Measurements from ENCODE around the gene TDRD5.

TDRD5 gene, protein sequence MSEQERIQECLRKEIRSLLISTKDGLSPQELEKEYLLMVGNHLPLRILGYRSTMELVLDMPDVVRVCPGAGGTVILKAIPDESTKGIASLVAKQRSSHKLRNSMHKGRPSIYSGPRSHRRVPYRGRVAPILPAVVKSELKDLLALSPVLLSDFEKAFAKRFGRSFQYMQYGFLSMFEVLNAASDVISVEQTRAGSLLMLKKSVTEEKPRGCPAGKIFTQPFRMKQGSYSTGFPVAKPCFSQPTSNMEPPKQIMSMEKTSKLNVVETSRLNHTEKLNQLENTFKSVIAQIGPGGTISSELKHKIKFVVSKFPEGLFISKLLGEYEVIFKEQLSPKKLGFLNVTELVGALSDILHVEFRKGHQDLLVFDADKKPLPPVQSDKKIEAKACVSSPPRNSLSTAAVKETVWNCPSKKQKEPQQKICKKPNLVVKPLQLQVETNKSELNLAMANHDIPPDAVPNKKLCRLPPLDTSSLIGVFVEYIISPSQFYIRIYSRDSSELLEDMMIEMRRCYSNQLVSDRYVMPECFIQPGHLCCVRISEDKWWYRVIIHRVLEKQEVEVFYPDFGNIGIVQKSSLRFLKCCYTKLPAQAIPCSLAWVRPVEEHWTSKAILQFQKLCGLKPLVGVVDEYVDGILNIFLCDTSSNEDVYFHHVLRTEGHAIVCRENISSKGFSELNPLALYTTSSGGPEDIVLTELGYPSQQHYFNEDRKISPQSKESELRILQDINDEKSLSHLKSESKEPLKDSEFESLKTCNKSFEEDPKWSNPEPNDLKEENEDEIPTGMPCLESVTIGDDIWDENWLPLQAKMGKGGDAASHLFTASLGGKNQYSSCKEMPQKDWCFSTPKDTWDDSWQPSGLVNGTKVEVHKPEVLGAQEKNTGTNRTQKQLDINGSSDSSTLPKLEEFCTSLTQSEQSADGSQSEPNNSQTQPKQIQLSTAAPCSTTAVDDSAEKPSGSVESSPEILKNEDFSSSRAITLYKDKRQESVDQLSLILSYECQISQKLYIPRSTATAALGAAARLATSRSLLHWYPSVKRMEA

GRCh38 chr1:179591592-179592580 lies at the start of gene TDRD5:
TSS of gene TDRD5 (plus strand) at chr1:179591832. CDS start at chr1:179592616, 784 bp downstream.
- Histone ChIP-seq H3K9me3 (no peaks in the 10 kb centered on the region), H3K36me3 (no peaks in the 10 kb centered on the region), H3K27me3 (peaks cover 71% of the 10 kb centered on the region), H3K4me1 (ENCODE audit: control insufficient read depth in 1 of 2, insufficient read depth in 1 of 2, low read depth in 1 of 2, low read length in 1 of 2) (peaks cover 2 to 9% of the 10 kb centered on the region in 2 experiments), H3K27ac (no peak within 1 kb of the TSS), H3K4me3 (ENCODE audit: low read depth in 1 of 2, low read length in 1 of 2) (peak within 1 kb of the TSS; percentile 3 to 6)
- TF ChIP-seq, protein P1, sequence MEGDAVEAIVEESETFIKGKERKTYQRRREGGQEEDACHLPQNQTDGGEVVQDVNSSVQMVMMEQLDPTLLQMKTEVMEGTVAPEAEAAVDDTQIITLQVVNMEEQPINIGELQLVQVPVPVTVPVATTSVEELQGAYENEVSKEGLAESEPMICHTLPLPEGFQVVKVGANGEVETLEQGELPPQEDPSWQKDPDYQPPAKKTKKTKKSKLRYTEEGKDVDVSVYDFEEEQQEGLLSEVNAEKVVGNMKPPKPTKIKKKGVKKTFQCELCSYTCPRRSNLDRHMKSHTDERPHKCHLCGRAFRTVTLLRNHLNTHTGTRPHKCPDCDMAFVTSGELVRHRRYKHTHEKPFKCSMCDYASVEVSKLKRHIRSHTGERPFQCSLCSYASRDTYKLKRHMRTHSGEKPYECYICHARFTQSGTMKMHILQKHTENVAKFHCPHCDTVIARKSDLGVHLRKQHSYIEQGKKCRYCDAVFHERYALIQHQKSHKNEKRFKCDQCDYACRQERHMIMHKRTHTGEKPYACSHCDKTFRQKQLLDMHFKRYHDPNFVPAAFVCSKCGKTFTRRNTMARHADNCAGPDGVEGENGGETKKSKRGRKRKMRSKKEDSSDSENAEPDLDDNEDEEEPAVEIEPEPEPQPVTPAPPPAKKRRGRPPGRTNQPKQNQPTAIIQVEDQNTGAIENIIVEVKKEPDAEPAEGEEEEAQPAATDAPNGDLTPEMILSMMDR (IDR thresholded peaks at IDR 0.05), result no peak

- H3K4me1 ChIP-seq (ENCODE audit: control insufficient read depth in 1 of 2, insufficient read depth in 1 of 2, low read depth in 1 of 2, low read length in 1 of 2), result no peaks in the 10 kb centered on the region
- no peak overlapping the region for H3K27ac ChIP-seq
- no peaks in the 10 kb centered on the region for H3K9me3 ChIP-seq
- H3K36me3 ChIP-seq, result no peaks in the 10 kb centered on the region
- no peak overlapping the region for H3K4me3 ChIP-seq (ENCODE audit: low read depth in 1 of 2, low read length in 1 of 2)
- TF ChIP-seq, protein P1 (IDR thresholded peaks at IDR 0.05), result no peak
- H3K27me3 ChIP-seq, result no peaks in the 10 kb centered on the region
Measured at GRCh38 chr1:179545321-179545720, 46.3 kb upstream of the TDRD5 start.

DNA sequence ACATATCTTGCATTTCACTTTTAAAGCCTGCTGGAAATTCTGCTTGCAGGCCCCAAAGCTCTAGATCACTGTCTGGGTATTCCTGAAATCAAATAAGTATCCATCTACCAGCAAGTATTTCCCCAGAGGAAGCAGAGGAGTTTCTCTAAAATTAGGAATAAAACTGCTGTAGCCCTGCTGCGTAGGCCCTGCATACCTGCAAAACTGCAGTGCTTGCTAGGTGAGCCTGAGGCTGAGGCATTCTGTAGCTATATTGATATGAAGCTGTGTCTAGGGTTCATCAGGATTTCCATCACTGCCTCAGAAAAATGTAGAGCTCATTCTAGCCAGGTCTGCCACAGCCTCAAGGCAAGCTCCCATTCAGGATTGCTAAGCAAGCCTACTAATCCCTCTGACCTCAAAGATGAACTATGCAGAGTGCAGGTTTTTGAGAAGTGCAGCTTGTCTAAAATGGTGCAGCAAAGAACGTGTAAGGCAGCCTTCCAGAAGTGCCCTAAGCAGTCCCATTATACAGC lies 44.6 kb upstream of the TDRD5 start:
- no peak overlapping the region for H3K27ac ChIP-seq
- TF ChIP-seq, protein P1 (IDR thresholded peaks at IDR 0.05), result no peak

DNA sequence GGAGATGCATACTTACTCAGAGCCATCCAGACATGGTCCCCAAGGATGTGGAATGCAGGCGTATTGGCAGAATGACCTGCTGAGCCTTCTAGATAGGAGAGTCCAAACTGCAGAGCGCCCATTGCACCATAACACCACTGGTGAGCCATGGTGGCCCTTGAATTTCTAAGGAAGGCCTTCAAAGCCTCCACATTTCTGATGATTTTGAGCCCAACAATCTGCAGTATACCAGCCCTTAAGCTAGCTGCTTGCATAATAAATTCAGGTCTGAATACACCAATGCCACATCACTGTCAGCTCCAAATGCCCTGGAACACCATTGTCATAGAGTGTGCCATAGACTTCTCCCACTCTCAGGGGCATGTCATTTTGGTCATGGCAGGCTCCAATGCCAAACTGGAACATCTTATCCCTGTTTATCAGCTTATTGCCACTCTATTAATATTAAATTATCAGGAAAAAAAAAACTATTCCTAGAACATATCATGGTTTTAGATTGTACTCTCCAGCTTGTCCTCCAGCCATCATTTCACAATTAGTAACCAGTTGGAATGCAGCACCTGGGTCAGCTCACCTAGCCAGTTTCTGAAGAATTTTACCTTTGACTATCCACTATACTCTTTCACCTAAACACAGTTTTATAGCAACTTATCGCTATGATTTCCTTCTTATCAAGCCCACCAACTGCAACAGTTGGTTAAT lies 42.8 kb upstream of the TDRD5 start:
- no peaks in the 10 kb centered on the region for H3K9me3 ChIP-seq
- no peak overlapping the region for H3K27ac ChIP-seq
- no peaks in the 10 kb centered on the region for H3K36me3 ChIP-seq
- TF ChIP-seq, protein P1 (IDR thresholded peaks at IDR 0.05), result no peak
- H3K4me3 ChIP-seq (ENCODE audit: low read depth in 1 of 2, low read length in 1 of 2), result no peak overlapping the region
- H3K4me1 ChIP-seq (ENCODE audit: control insufficient read depth in 1 of 2, insufficient read depth in 1 of 2, low read depth in 1 of 2, low read length in 1 of 2), result no peaks in the 10 kb centered on the region
- H3K27me3 ChIP-seq, result no peaks in the 10 kb centered on the region

More for the DNA sequence above, 44.6 kb upstream of the TDRD5 start:
- Histone ChIP-seq H3K36me3 (no peaks in the 10 kb centered on the region), H3K27me3 (no peaks in the 10 kb centered on the region), H3K4me3 (ENCODE audit: low read depth in 1 of 2, low read length in 1 of 2) (no peak overlapping the region), H3K4me1 (ENCODE audit: control insufficient read depth in 1 of 2, insufficient read depth in 1 of 2, low read depth in 1 of 2, low read length in 1 of 2) (no peaks in the 10 kb centered on the region), H3K9me3 (no peaks in the 10 kb centered on the region)

Data from neutrophil (primary cell).